Esophagus muscularis mucosa (tissue), 4 donors: ENCODE results near the gene TNFRSF14. TPM values are rescaled to one million over a fixed set of nuclear protein-coding genes. Genes with fewer than 3 reads are reported as not detected.

Experiments used
- DNase-seq: peaks from one replicate; pipeline ENCODE4 v3.0.0-alpha.2; 2017; ENCODE audit errors: extremely low spot score
- H3K27ac ChIP-seq, 4 donors: fragments of 200-600 bp; sonication (generic); replicated peaks in 1 of 4; 1 replicate in 3 of 4; 2 replicates in 1 of 4; pipeline ENCODE4 v1.5.1; 2016 to 2019; ENCODE audit warnings: mild to moderate bottlenecking in 1 of 4
- H3K27me3 ChIP-seq, 4 donors: fragments of 200-600 bp; sonication (generic); one replicate each; pipeline versions ENCODE4 v1.5.1 to v1.6.0; 2016 to 2019
- H3K36me3 ChIP-seq, 4 donors: fragments of 200-600 bp; sonication (generic); one replicate each; pipeline ENCODE4 v1.5.1; 2016 to 2019
- H3K4me1 ChIP-seq, 4 donors: fragments of 200-600 bp; sonication (generic); one replicate each; pipeline ENCODE4 v1.5.1; 2016 to 2019
- H3K4me3 ChIP-seq, 4 donors: fragments of 200-600 bp; sonication (generic); 1 replicate in 2 of 4; 2 replicates in 2 of 4; pipeline ENCODE4 v1.5.1; 2016 to 2019; ENCODE audit warnings: mild to moderate bottlenecking in 4 of 4, moderate library complexity in 1 of 4
- H3K9me3 ChIP-seq, 4 donors: fragments of 200-600 bp; sonication (generic); 1 replicate in 3 of 4; 2 replicates in 1 of 4; pipeline ENCODE4 v1.5.1; 2016 to 2019
- EP300 ChIP-seq: sonication (generic); formaldehyde crosslinking; IDR thresholded peaks from one replicate; pipeline ENCODE4 v1.6.1; 2017; ENCODE audit warnings: antibody characterized with exemption
- POLR2A ChIP-seq: fragments of 450-650 bp; IDR thresholded peaks from one replicate; pipeline ENCODE4 v1.6.1; 2017; ENCODE audit warnings: antibody characterized with exemption, moderate library complexity, mild to moderate bottlenecking, low read depth
- POLR2AphosphoS5 ChIP-seq, 2 donors: sonication (generic); formaldehyde crosslinking; IDR thresholded peaks; one replicate each; pipeline ENCODE4 v1.6.1; 2017; ENCODE audit warnings: antibody characterized with exemption in 2 of 2
- WGBS: methylation state at CpG from one replicate; pipeline ENCODE4 v1.1.5; 2018; 5-methylcytosine and 5-hydroxymethylcytosine counted together
- intact Hi-C: fragments of 100-400 bp; cut with DNase I; formaldehyde crosslinking; loops from one replicate; pipeline ENCODE4 v1.15.1; 2023
- total RNA-seq, 4 donors: library from RNA; depleted of rRNA; stranded (reverse); fragments of >200 nt; gene quantifications; one replicate each; pipeline versions ENCODE4 v1.1.0 to v1.2.1, GENCODE V29; 2016
- TF ChIP-seq, protein P1 (sequence below), 3 experiments: fragments of 200-600 bp in 2 of 3; fragments of 450-650 bp in 1 of 3; sonication (generic) in 2 of 3; IDR thresholded peaks; one replicate each; pipeline ENCODE4 v1.5.1; 2017 to 2019; ENCODE audit warnings: antibody characterized with exemption in 3 of 3, mild to moderate bottlenecking in 2 of 3, moderate library complexity in 1 of 3

The TNFRSF14 gene
- total RNA-seq, 4 donors from 2014 or later = 26.2 to 49.2 (median 42.5) TPM

DNA sequence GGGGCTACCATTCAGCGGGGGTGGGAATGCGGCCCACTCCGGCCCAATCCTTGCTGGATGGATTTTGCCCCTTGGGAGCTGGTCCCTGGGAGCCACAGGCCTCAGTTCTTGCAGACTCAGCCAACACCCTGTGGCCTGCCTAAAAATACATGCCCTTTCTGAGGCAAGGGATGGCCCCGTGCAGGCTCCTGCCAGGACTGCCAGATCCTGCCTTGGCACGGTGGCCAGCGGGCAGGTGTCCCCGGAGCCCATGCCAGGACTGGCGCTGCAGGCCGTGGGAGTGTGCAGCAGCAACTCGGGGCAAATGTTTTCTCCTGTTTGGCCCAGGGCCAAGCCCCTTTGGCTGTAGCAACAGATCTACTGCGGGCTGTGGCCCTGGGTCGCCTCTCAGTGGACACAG is 28.2 kb upstream of the TNFRSF14 start:
- no peak overlapping the region for H3K27ac ChIP-seq
- peaks cover 61 to 86% (median 77%) of the 10 kb centered on the region in 4 donors for H3K4me1 ChIP-seq
- DNase-seq = no peak
- TF ChIP-seq, protein P1, sequence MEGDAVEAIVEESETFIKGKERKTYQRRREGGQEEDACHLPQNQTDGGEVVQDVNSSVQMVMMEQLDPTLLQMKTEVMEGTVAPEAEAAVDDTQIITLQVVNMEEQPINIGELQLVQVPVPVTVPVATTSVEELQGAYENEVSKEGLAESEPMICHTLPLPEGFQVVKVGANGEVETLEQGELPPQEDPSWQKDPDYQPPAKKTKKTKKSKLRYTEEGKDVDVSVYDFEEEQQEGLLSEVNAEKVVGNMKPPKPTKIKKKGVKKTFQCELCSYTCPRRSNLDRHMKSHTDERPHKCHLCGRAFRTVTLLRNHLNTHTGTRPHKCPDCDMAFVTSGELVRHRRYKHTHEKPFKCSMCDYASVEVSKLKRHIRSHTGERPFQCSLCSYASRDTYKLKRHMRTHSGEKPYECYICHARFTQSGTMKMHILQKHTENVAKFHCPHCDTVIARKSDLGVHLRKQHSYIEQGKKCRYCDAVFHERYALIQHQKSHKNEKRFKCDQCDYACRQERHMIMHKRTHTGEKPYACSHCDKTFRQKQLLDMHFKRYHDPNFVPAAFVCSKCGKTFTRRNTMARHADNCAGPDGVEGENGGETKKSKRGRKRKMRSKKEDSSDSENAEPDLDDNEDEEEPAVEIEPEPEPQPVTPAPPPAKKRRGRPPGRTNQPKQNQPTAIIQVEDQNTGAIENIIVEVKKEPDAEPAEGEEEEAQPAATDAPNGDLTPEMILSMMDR (IDR thresholded peaks at IDR 0.05) = no peak
- TF ChIP-seq POLR2A = no peak
- no peak for TF ChIP-seq EP300
- TF ChIP-seq POLR2AphosphoS5 (IDR thresholded peaks at IDR 0.05) = no peak
- H3K9me3 ChIP-seq = no peaks in the 10 kb centered on the region
- 88% methylated on average over 9 of the region's 12 CpGs for WGBS
- peaks cover 7 to 56% (median 34%) of the 10 kb centered on the region in 4 donors for H3K27me3 ChIP-seq
- no peaks in the 10 kb centered on the region for H3K36me3 ChIP-seq
- intact Hi-C loops = loop anchor here (5.0 kb wide), 1 partner anchor 116 kb away; the partner anchor contains the start of gene PEX10
- no peak overlapping the region for H3K4me3 ChIP-seq

DNA sequence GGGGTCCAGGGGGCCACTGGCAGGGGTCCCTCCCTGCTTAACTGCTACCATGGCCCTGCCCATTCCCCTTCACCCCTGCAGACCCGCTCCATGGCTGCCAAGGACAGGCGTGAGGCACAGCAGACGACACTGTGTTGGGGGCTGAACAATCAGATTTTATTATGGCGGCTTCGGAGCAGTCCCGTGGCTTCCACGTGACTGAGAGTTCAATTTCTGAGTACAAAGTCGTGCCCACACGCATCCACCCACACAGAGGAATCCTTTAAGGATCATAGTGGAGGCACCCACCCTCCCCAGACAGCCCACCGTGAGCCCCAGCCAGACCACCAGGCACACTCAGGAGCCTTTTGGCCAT is 27.6 kb upstream of the TNFRSF14 start:
- TF ChIP-seq EP300 (no peak), POLR2AphosphoS5 (IDR thresholded peaks at IDR 0.05) (no peak)
- Histone ChIP-seq H3K4me1 (peaks cover 61 to 80% (median 71%) of the 10 kb centered on the region in 4 donors), H3K36me3 (no peaks in the 10 kb centered on the region), H3K4me3 (peak overlapping the region in 2 of 4 donors; percentile 42 to 57), H3K27me3 (peaks cover 7 to 62% (median 36%) of the 10 kb centered on the region in 4 donors), H3K27ac (peak overlapping the region in 2 of 4 donors; percentile 2 to 34), H3K9me3 (no peaks in the 10 kb centered on the region)
- DNase-seq = no peak
- WGBS = 61% methylated on average over 5 of the region's 10 CpGs
- intact Hi-C loops = loop anchor here (5.0 kb wide), 1 partner anchor 116 kb away; the partner anchor contains the start of gene PEX10

DNA sequence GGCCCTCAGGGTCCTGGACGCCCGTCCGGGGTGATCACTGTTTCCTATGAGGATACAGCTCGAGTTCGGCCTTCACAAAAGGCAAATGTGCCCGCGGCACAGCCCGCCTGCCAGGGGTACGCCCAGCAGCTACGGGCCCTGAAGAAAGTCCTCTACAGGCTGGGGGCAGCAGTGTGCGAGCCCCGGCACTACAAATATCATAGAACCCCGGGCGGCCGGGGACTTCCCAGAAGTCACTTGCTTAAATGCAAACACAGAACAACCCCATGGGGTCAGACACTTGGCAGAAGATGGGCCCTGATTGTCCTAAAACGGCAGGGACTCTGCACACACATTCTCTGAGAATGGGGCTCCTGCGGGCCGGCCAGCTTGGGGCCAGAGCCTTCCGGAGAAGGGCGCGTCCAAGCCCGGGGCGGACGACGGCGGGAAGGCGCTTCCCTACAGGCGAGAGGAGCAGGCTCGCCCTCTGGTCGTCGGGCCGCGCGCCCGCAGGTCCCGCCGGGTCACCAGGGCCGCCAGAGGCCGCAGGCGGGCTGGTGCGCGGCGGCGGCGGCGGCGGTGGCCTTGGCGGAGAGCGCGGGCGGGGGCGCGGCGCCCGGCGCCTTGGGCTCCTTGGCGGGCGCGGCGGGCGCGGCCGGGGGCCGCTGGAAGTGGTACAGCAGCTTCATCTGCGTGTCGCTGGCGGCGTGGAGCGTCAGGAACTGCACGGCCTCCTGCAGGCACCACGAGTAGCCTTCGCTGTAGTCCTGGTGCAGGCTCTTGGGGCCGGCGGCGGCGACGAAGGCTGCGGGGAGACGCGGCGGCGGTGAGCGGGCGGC is 27.0 kb upstream of the TNFRSF14 start:
- no peaks in the 10 kb centered on the region for H3K9me3 ChIP-seq
- TF ChIP-seq POLR2A (no peak), EP300 (no peak), POLR2AphosphoS5 (IDR thresholded peaks at IDR 0.05) (no peak)
- TF ChIP-seq, protein P1 (IDR thresholded peaks at IDR 0.05) = no peak
- peaks cover 56 to 74% (median 65%) of the 10 kb centered on the region in 4 donors for H3K4me1 ChIP-seq
- no peaks in the 10 kb centered on the region for H3K36me3 ChIP-seq
- intact Hi-C loops = loop anchor here (5.0 kb wide), 1 partner anchor 117 kb away; the partner anchor contains the start of gene PEX10
- peak overlapping the region in 3 of 4 donors; percentile 30 to 34 (median 31) for H3K27ac ChIP-seq
- H3K27me3 ChIP-seq = peaks cover 7 to 68% (median 38%) of the 10 kb centered on the region in 4 donors
- no peak for DNase-seq
- peak overlapping the region; percentile 42 to 57 (median 44) for H3K4me3 ChIP-seq
- WGBS = 23% methylated on average over 8 of the region's 84 CpGs

DNA sequence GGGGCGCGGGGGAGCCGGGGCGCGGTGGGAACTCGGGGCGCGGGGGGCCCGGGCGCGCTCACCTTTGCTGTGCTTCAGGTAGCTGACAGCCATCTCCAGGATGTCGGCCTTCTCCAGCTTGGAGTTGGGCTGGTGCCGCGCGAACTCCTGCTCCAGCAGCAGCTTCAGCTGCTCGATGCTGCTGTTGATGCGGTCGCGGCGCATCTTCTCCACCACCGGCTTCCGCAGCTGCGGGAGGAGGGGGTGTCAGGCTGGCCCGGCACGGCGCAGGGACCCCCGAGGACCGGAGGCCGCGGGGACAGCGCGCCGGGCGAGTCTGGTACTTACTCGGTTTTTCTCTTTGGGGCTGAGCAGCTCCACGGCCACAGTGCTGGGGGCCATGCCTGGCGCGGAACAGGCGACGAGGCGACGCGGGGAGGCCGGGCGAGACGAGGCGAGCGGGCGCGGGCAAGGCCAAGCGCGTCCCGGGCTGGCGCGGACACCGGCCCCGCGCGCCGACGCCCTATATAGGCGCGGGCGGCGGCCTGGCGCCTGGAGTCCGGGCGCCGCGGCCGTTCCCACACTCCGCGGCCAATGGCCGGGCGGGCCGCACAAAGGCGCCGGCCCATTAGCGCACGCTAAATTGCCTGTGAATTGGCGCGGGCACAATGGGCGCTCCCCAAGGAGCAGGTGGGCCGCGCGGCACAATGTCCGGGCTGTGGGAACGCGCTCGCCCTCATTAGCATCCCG is 26.2 kb upstream of the TNFRSF14 start, which contains the start of gene HES5:
HES5 (minus strand) TSS at position 480 of the 729 bp plus-strand sequence; CDS start at position 381, 99 bp downstream.
- Histone ChIP-seq H3K4me1 (peaks cover 54 to 67% (median 57%) of the 10 kb centered on the region in 4 donors), H3K27ac (peak within 1 kb of the TSS in 3 of 4 donors; percentile 30 to 34 (median 31)), H3K36me3 (no peaks in the 10 kb centered on the region), H3K9me3 (no peaks in the 10 kb centered on the region), H3K27me3 (peaks cover 7 to 76% (median 40%) of the 10 kb centered on the region in 4 donors), H3K4me3 (peak within 1 kb of the TSS; percentile 42 to 57 (median 44))
- WGBS = 2% methylated on average over 18 of the region's 91 CpGs
- intact Hi-C loops = loop anchor here (5.0 kb wide), 1 partner anchor 118 kb away; the partner anchor contains the start of gene PEX10
- TF ChIP-seq, protein P1 (IDR thresholded peaks at IDR 0.05) = no peak
- no peak for TF ChIP-seq EP300
- no peak for TF ChIP-seq POLR2AphosphoS5 (IDR thresholded peaks at IDR 0.05)
- no peak for DNase-seq
